ENCODE data around the gene ABCB4.

ABCB4 gene

GRCh38 chr7:87475359-87476178 lies at the start of gene ABCB4:
ABCB4 (minus strand) TSS chr7:87475680; CDS start chr7:87475465, 215 bp downstream.
- Histone ChIP-seq H3K9me3 (no peaks in the 10 kb centered on the region), H3K36me3 (replicated peaks) (no peaks in the 10 kb centered on the region), H3K27me3 (ENCODE audit: low read depth) (no peaks in the 10 kb centered on the region), H3K4me1 (peaks cover 9% of the 10 kb centered on the region), H3K4me3 (no peak within 1 kb of the TSS; the same call in 1 of the 2 replicates)
- in situ Hi-C loops (cut with MboI; ENCODE audit: low sequenced_read_pairs), result no loop called here
- DNase-seq (ENCODE audit: low spot score in 2 of 2), result peak in 1 of 2 experiments; percentile 23

- H3K9me3 ChIP-seq, result no peaks in the 10 kb centered on the region
Measured at GRCh38 chr7:87518735-87519134, 43.3 kb upstream of the ABCB4 start.

DNA sequence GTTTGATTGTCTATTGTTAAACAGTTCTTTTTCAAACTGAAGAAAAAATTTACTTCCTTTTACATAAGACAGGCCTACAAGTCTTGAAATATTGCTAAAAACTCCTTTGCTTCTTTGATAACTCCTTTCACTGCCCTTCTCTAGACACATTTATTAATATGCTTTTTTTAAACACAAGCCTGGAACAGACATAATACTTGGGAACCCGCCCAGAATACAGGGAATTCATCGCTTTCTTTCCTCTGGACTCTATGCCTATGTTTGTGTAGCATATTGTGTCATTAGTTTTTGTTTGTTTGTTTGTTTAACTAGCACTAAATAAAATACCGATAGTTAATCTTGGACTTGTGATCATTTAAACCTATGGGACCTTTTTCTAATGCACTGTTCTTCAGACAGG lies 42.4 kb upstream of the ABCB4 start:
- Histone ChIP-seq H3K9me3 (no peaks in the 10 kb centered on the region), H3K4me3 (no peak overlapping the region), H3K4me1 (no peaks in the 10 kb centered on the region), H3K27me3 (ENCODE audit: low read depth) (no peaks in the 10 kb centered on the region), H3K36me3 (replicated peaks) (no peaks in the 10 kb centered on the region)
- in situ Hi-C loops (cut with MboI; ENCODE audit: low sequenced_read_pairs), result loop anchor here (25.0 kb wide), 2 partner anchors 369 to 594 kb away; partner anchors contain the start of genes DBF4 and SLC25A40
- no peak for DNase-seq (ENCODE audit: low spot score in 2 of 2)

More at GRCh38 chr7:87518735-87519134, 43.3 kb upstream of the ABCB4 start:
- no peaks in the 10 kb centered on the region for H3K4me1 ChIP-seq
- no peaks in the 10 kb centered on the region for H3K27me3 ChIP-seq (ENCODE audit: low read depth)
- H3K36me3 ChIP-seq (replicated peaks), result no peaks in the 10 kb centered on the region
- in situ Hi-C loops (cut with MboI; ENCODE audit: low sequenced_read_pairs), result loop anchor here (25.0 kb wide), 2 partner anchors 369 to 594 kb away; partner anchors contain the start of genes DBF4 and SLC25A40
- H3K4me3 ChIP-seq, result no peak overlapping the region
- DNase-seq (ENCODE audit: low spot score in 2 of 2), result no peak

DNA sequence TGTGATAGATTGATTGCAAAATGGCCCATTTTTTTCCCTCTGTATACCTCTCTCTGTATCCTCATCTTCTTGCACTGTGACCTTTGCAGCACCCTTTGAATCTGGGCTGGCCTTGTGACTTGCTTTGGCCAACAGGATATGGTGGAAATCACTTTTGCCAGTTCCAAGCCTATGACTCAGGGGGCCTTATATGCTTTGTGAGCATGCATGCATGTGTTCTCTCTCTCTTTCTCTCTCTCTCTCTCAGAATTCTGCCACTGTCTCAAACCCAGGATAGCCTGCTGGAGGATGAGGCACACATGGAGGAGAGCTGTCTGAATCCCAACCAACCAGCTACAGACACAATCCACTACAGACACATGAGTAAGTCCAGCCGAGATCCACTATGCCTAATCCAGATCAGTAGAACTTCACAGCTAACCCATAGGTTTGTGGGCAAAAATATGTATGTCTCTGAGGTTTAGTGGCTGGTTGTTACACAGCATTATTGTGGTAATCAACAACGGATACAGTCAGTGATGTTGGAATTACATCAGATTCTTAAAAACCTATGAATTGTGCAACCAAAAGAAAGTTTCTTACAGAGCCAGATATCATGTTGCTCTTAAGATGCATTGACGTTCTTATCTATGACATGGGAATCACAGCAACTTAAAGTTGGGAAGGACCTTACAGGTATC lies 41.8 kb upstream of the ABCB4 start:
- in situ Hi-C loops (cut with MboI; ENCODE audit: low sequenced_read_pairs), result loop anchor here (25.0 kb wide), 2 partner anchors 370 to 595 kb away; partner anchors contain the start of genes DBF4 and SLC25A40
- H3K27me3 ChIP-seq (ENCODE audit: low read depth), result no peaks in the 10 kb centered on the region
- H3K9me3 ChIP-seq, result no peaks in the 10 kb centered on the region
- H3K4me3 ChIP-seq, result no peak overlapping the region
- H3K36me3 ChIP-seq (replicated peaks), result no peaks in the 10 kb centered on the region
- no peak for DNase-seq (ENCODE audit: low spot score in 2 of 2)
- no peaks in the 10 kb centered on the region for H3K4me1 ChIP-seq

DNA sequence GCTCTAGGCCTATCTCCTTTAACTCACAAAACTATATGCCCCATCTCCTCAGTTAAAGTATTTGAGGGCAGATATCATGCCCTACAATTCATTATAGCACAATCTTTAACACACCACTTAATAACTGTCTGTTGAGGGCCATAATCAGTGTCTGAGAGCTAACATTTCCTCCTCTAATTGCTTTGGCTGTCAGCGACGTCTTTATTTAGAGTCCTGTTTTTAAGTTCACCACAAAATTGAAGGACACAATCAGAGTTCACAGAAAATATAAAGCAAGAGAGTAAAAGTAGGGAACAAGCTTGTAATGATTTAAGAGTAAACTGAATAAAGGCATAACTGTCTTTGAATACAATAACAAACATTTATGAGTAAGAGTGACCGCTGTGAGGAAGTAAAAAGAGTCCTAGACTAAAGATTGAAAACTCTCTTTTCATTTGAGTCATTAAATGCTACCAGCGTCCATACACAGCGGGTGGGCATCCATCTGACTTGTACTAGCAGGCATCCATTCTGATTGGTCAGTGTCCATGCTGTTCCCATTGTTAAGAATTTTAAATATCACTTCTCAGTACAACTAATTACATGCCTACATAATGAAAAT lies 38.4 kb upstream of the ABCB4 start:
- Histone ChIP-seq H3K4me1 (no peaks in the 10 kb centered on the region), H3K4me3 (no peak overlapping the region), H3K27me3 (ENCODE audit: low read depth) (no peaks in the 10 kb centered on the region), H3K36me3 (replicated peaks) (no peaks in the 10 kb centered on the region), H3K9me3 (no peaks in the 10 kb centered on the region)
- in situ Hi-C loops (cut with MboI; ENCODE audit: low sequenced_read_pairs), result loop anchor here (25.0 kb wide), 2 partner anchors 373 to 598 kb away; partner anchors contain the start of genes DBF4 and SLC25A40
- DNase-seq (ENCODE audit: low spot score in 2 of 2), result no peak

- H3K4me3 ChIP-seq, result no peak overlapping the region
- no peaks in the 10 kb centered on the region for H3K36me3 ChIP-seq (replicated peaks)
- no peaks in the 10 kb centered on the region for H3K4me1 ChIP-seq
- DNase-seq (ENCODE audit: low spot score in 2 of 2), result no peak
- H3K27me3 ChIP-seq (ENCODE audit: low read depth), result no peaks in the 10 kb centered on the region
- in situ Hi-C loops (cut with MboI; ENCODE audit: low sequenced_read_pairs), result loop anchor here (25.0 kb wide), 2 partner anchors 374 to 599 kb away; partner anchors contain the start of genes DBF4 and SLC25A40
- no peaks in the 10 kb centered on the region for H3K9me3 ChIP-seq
Measured at GRCh38 chr7:87512906-87513305, 37.4 kb upstream of the ABCB4 start.

- no peak overlapping the region for H3K4me3 ChIP-seq
- no peaks in the 10 kb centered on the region for H3K4me1 ChIP-seq
- no peaks in the 10 kb centered on the region for H3K27me3 ChIP-seq (ENCODE audit: low read depth)
- in situ Hi-C loops (cut with MboI; ENCODE audit: low sequenced_read_pairs), result loop anchor here (25.0 kb wide), 2 partner anchors 376 to 601 kb away; partner anchors contain the start of genes DBF4 and SLC25A40
- no peaks in the 10 kb centered on the region for H3K9me3 ChIP-seq
- H3K36me3 ChIP-seq (replicated peaks), result no peaks in the 10 kb centered on the region
- DNase-seq (ENCODE audit: low spot score in 2 of 2), result no peak
Measured at GRCh38 chr7:87511510-87511909, 36.0 kb upstream of the ABCB4 start.

DNA sequence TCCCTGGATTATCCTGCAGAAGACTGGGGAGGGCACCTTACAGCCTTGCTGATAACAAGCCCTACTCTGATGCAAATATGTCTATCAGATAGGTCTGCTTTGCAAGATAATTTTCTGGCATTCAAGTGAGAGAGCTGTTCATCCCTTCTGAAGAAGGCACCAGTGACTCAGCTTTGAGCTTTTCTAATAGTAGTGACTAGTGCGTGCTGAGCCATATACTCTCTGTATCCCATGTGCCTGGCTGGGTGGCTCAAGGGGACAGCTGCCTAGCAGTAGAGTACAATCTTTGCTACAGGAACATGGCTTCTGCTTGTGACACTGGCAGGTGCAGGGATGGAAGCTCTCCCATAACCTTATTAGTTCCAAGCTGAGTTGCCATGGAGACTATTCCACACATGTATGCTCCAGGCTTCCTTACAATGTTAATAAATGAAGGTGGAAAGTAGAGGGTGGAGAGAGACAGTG lies 35.0 kb upstream of the ABCB4 start:
- Histone ChIP-seq H3K4me1 (no peaks in the 10 kb centered on the region), H3K27me3 (ENCODE audit: low read depth) (no peaks in the 10 kb centered on the region), H3K36me3 (replicated peaks) (no peaks in the 10 kb centered on the region), H3K4me3 (no peak overlapping the region), H3K9me3 (no peaks in the 10 kb centered on the region)
- DNase-seq (ENCODE audit: low spot score in 2 of 2), result no peak
- in situ Hi-C loops (cut with MboI; ENCODE audit: low sequenced_read_pairs), result loop anchor here (25.0 kb wide), 2 partner anchors 377 to 602 kb away; partner anchors contain the start of genes DBF4 and SLC25A40

- Histone ChIP-seq H3K27me3 (ENCODE audit: low read depth) (no peaks in the 10 kb centered on the region), H3K4me3 (no peak overlapping the region), H3K36me3 (replicated peaks) (no peaks in the 10 kb centered on the region), H3K4me1 (no peaks in the 10 kb centered on the region), H3K9me3 (no peaks in the 10 kb centered on the region)
- in situ Hi-C loops (cut with MboI; ENCODE audit: low sequenced_read_pairs), result loop anchor here (25.0 kb wide), 2 partner anchors 380 to 605 kb away; partner anchors contain the start of genes DBF4 and SLC25A40
- no peak for DNase-seq (ENCODE audit: low spot score in 2 of 2)
Measured at GRCh38 chr7:87507446-87507845, 32.0 kb upstream of the ABCB4 start.

DNA sequence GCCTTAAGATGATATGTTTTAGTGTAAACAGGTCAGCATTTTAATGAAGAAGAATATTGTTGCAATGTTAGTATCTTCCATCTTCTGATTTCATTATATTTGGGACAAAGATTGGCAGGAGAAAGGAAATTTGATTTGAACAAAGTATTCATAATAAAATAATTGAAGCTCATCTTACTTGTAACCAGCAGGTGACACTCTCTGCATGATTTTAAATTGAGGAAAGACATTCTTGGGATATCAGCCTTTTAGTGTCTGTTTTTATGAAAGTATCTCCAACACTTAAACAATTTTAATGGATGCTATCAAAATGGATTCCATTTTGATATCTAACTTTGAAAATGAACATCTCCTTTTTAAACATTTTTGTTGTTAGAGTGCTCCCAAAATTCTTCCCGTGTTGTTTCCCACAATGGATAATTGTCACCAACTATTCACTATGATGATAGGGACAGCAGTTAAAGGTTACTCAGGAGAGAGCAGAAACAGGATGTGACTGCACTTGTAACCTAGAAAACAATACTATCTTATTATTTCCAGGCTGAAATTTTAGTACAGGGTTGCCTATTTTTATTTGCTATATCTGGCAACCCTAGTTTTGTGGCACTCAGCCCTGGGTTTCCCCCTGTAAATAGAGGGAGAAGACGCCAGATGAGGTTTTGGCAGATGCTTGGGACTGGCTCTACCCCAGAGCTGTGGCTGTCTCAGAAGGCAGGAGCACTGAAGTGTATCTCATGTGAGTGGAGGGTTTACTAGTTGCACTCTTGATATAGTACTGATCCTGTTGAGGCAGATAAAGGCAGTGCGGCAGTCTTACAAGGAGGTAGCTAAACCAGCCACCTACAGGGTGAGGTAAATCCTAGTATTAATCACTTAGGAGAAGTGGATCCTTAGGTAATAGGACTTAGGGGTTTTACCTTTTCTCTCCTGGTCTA lies 31.0 kb upstream of the ABCB4 start:
- Histone ChIP-seq H3K4me3 (no peak overlapping the region), H3K9me3 (no peaks in the 10 kb centered on the region), H3K4me1 (no peaks in the 10 kb centered on the region), H3K27me3 (ENCODE audit: low read depth) (no peaks in the 10 kb centered on the region), H3K36me3 (replicated peaks) (no peaks in the 10 kb centered on the region)
- in situ Hi-C loops (cut with MboI; ENCODE audit: low sequenced_read_pairs), result loop anchor here (25.0 kb wide), 2 partner anchors 381 to 606 kb away; partner anchors contain the start of genes DBF4 and SLC25A40
- peak in 1 of 2 experiments; percentile 34 for DNase-seq (ENCODE audit: low spot score in 2 of 2)

DNA sequence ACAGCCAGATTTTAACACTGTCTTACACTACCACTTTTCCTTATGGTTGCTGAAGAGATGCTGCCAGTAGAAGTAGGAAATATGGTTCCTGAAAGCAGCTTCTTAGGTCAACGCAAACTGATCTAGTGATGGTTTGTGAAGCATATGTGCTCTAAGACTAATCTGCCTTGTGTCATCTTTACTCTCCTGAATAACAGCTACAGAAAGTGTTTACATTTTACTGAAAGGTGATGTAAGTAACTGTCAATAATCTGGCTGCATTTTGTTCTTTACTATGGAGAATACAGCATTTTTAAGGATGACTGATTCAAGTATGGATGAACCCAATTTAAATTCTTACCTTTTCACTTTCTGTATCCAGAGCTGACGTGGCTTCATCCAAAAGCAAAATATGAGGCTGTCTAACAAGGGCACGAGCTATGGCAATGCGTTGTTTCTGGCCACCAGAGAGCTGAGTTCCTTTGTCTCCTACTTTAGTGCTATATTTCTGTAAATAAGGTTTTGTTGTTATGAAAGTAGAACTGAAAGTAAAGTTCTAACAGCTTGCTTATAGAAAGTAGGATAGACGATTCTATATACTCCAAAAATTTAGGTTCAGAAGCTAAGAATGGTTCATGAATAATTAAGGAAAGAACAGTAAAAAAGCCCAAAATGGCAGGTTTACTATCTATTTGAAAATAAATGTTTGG lies 30.2 kb upstream of the ABCB4 start:
- Histone ChIP-seq H3K27me3 (ENCODE audit: low read depth) (no peaks in the 10 kb centered on the region), H3K36me3 (replicated peaks) (no peaks in the 10 kb centered on the region), H3K4me3 (no peak overlapping the region), H3K9me3 (no peaks in the 10 kb centered on the region), H3K4me1 (no peaks in the 10 kb centered on the region)
- in situ Hi-C loops (cut with MboI; ENCODE audit: low sequenced_read_pairs), result loop anchor here (25.0 kb wide), 2 partner anchors 382 to 607 kb away; partner anchors contain the start of genes DBF4 and SLC25A40
- DNase-seq (ENCODE audit: low spot score in 2 of 2), result no peak

DNA sequence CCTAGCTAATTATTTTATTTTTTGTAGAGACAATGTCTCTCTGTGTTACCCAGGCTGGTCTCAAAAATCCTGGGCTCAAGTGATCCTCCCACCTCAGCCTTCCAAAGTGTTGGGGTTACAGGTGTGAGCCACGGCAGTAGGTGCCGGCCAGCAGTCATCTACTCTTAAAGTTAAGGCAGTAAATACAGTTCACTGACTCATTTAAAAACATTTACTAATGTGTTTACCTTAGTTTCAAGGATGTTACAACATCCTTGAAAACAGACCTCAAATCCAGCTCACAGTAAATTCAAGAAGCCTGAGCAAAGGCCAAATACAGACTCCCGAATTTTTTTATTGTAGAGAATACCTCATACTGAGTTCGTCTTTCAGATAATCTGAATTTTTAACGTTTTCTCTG lies 29.6 kb upstream of the ABCB4 start:
- Histone ChIP-seq H3K9me3 (no peaks in the 10 kb centered on the region), H3K4me3 (no peak overlapping the region), H3K36me3 (replicated peaks) (no peaks in the 10 kb centered on the region), H3K27me3 (ENCODE audit: low read depth) (no peaks in the 10 kb centered on the region), H3K4me1 (no peaks in the 10 kb centered on the region)
- DNase-seq (ENCODE audit: low spot score in 2 of 2), result no peak
- in situ Hi-C loops (cut with MboI; ENCODE audit: low sequenced_read_pairs), result loop anchor here (25.0 kb wide), 2 partner anchors 382 to 607 kb away; partner anchors contain the start of genes DBF4 and SLC25A40

All from HAP-1 (cell line).